Measurements from ENCODE around the gene FBLN7.
"Not testable (repeated sequence)": the region's sequence is repeated elsewhere in the genome, so short reads cannot be mapped to it uniquely, and the experiment has no call there.

The FBLN7 gene

GRCh38 chr2:112201696-112202430 is 63.7 kb downstream of the FBLN7 start:
- Histone ChIP-seq H3K9ac (ENCODE audit: low read length in 2 of 2) (no peak overlapping the region), H3K4me1 (ENCODE audit: control insufficient read depth, insufficient read depth, low read length) (no peaks in the 10 kb centered on the region), H3K27me3 (ENCODE audit: control insufficient read depth in 1 of 2, insufficient read depth in 2 of 2, low read length in 2 of 2) (no peaks in the 10 kb centered on the region), H3K36me3 (ENCODE audit: control insufficient read depth in 2 of 2, insufficient read depth in 2 of 2, low read length in 2 of 2) (no peaks in the 10 kb centered on the region), H3K4me3 (ENCODE audit: low read length in 2 of 2) (no peak overlapping the region), H3K9me3 (ENCODE audit: control insufficient read depth in 2 of 2, low read length in 2 of 2) (peaks cover 0 to 5% of the 10 kb centered on the region in 2 donors), H3K27ac (ENCODE audit: low read length) (no peak overlapping the region)

- Histone ChIP-seq H3K36me3 (ENCODE audit: control insufficient read depth in 2 of 2, insufficient read depth in 2 of 2, low read length in 2 of 2) (no peaks in the 10 kb centered on the region), H3K27ac (ENCODE audit: low read length) (no peak overlapping the region), H3K4me1 (ENCODE audit: control insufficient read depth, insufficient read depth, low read length) (no peaks in the 10 kb centered on the region), H3K9me3 (ENCODE audit: control insufficient read depth in 2 of 2, low read length in 2 of 2) (peaks cover 0 to 5% of the 10 kb centered on the region in 2 donors), H3K9ac (ENCODE audit: low read length in 2 of 2) (no peak overlapping the region), H3K27me3 (ENCODE audit: control insufficient read depth in 1 of 2, insufficient read depth in 2 of 2, low read length in 2 of 2) (no peaks in the 10 kb centered on the region), H3K4me3 (ENCODE audit: low read length in 2 of 2) (no peak overlapping the region)
These were observed 66.2 kb downstream of the FBLN7 start for GRCh38 chr2:112204411-112204810.

- not testable (repeated sequence) for H3K4me3 ChIP-seq (ENCODE audit: low read length in 2 of 2); H3K36me3 ChIP-seq (ENCODE audit: control insufficient read depth in 2 of 2, insufficient read depth in 2 of 2, low read length in 2 of 2); H3K9me3 ChIP-seq (ENCODE audit: control insufficient read depth in 2 of 2, low read length in 2 of 2)
These were observed 69.7 kb downstream of the FBLN7 start for GRCh38 chr2:112207905-112208304.

GRCh38 chr2:112216167-112216566 is 78.0 kb downstream of the FBLN7 start:
- no peak overlapping the region for H3K9ac ChIP-seq (ENCODE audit: low read length in 2 of 2)
- no peaks in the 10 kb centered on the region for H3K4me1 ChIP-seq (ENCODE audit: control insufficient read depth, insufficient read depth, low read length)
- H3K9me3 ChIP-seq (ENCODE audit: control insufficient read depth in 2 of 2, low read length in 2 of 2) = no peaks in the 10 kb centered on the region
- peaks cover 5 to 9% of the 10 kb centered on the region in 2 donors for H3K36me3 ChIP-seq (ENCODE audit: control insufficient read depth in 2 of 2, insufficient read depth in 2 of 2, low read length in 2 of 2)
- H3K27me3 ChIP-seq (ENCODE audit: control insufficient read depth in 1 of 2, insufficient read depth in 2 of 2, low read length in 2 of 2) = no peaks in the 10 kb centered on the region
- H3K4me3 ChIP-seq (ENCODE audit: low read length in 2 of 2) = no peak overlapping the region
- no peak overlapping the region for H3K27ac ChIP-seq (ENCODE audit: low read length)

More at GRCh38 chr2:112207905-112208304, 69.7 kb downstream of the FBLN7 start:
- H3K27ac ChIP-seq (ENCODE audit: low read length); H3K4me1 ChIP-seq (ENCODE audit: control insufficient read depth, insufficient read depth, low read length); H3K9ac ChIP-seq (ENCODE audit: low read length in 2 of 2); H3K27me3 ChIP-seq (ENCODE audit: control insufficient read depth in 1 of 2, insufficient read depth in 2 of 2, low read length in 2 of 2): not testable (repeated sequence)

- Histone ChIP-seq H3K36me3 (ENCODE audit: control insufficient read depth in 2 of 2, insufficient read depth in 2 of 2, low read length in 2 of 2) (peaks cover 5% of the 10 kb centered on the region in 2 donors), H3K27ac (ENCODE audit: low read length) (no peak overlapping the region), H3K9me3 (ENCODE audit: control insufficient read depth in 2 of 2, low read length in 2 of 2) (no peaks in the 10 kb centered on the region), H3K27me3 (ENCODE audit: control insufficient read depth in 1 of 2, insufficient read depth in 2 of 2, low read length in 2 of 2) (no peaks in the 10 kb centered on the region), H3K4me3 (ENCODE audit: low read length in 2 of 2) (no peak overlapping the region), H3K9ac (ENCODE audit: low read length in 2 of 2) (no peak overlapping the region), H3K4me1 (ENCODE audit: control insufficient read depth, insufficient read depth, low read length) (no peaks in the 10 kb centered on the region)
These were observed 79.7 kb downstream of the FBLN7 start for GRCh38 chr2:112217854-112218253.

GRCh38 chr2:112220186-112220585 is 82.0 kb downstream of the FBLN7 start:
- Histone ChIP-seq H3K9me3 (ENCODE audit: control insufficient read depth in 2 of 2, low read length in 2 of 2) (no peaks in the 10 kb centered on the region), H3K9ac (ENCODE audit: low read length in 2 of 2) (no peak overlapping the region), H3K36me3 (ENCODE audit: control insufficient read depth in 2 of 2, insufficient read depth in 2 of 2, low read length in 2 of 2) (peaks cover 5 to 10% of the 10 kb centered on the region in 2 donors), H3K27me3 (ENCODE audit: control insufficient read depth in 1 of 2, insufficient read depth in 2 of 2, low read length in 2 of 2) (no peaks in the 10 kb centered on the region), H3K27ac (ENCODE audit: low read length) (no peak overlapping the region), H3K4me3 (ENCODE audit: low read length in 2 of 2) (no peak overlapping the region), H3K4me1 (ENCODE audit: control insufficient read depth, insufficient read depth, low read length) (no peaks in the 10 kb centered on the region)

GRCh38 chr2:112220831-112221230 is 82.6 kb downstream of the FBLN7 start:
- H3K9me3 ChIP-seq (ENCODE audit: control insufficient read depth in 2 of 2, low read length in 2 of 2) = no peaks in the 10 kb centered on the region
- H3K4me1 ChIP-seq (ENCODE audit: control insufficient read depth, insufficient read depth, low read length) = no peaks in the 10 kb centered on the region
- H3K9ac ChIP-seq (ENCODE audit: low read length in 2 of 2) = no peak overlapping the region
- no peak overlapping the region for H3K4me3 ChIP-seq (ENCODE audit: low read length in 2 of 2)
- no peaks in the 10 kb centered on the region for H3K27me3 ChIP-seq (ENCODE audit: control insufficient read depth in 1 of 2, insufficient read depth in 2 of 2, low read length in 2 of 2)
- peaks cover 4 to 10% of the 10 kb centered on the region in 2 donors for H3K36me3 ChIP-seq (ENCODE audit: control insufficient read depth in 2 of 2, insufficient read depth in 2 of 2, low read length in 2 of 2)
- H3K27ac ChIP-seq (ENCODE audit: low read length) = no peak overlapping the region

- no peaks in the 10 kb centered on the region for H3K9me3 ChIP-seq (ENCODE audit: control insufficient read depth in 2 of 2, low read length in 2 of 2)
- H3K27me3 ChIP-seq (ENCODE audit: control insufficient read depth in 1 of 2, insufficient read depth in 2 of 2, low read length in 2 of 2) = no peaks in the 10 kb centered on the region
- H3K27ac ChIP-seq (ENCODE audit: low read length) = no peak overlapping the region
- no peaks in the 10 kb centered on the region for H3K4me1 ChIP-seq (ENCODE audit: control insufficient read depth, insufficient read depth, low read length)
- H3K4me3 ChIP-seq (ENCODE audit: low read length in 2 of 2) = no peak overlapping the region
- no peak overlapping the region for H3K9ac ChIP-seq (ENCODE audit: low read length in 2 of 2)
- H3K36me3 ChIP-seq (ENCODE audit: control insufficient read depth in 2 of 2, insufficient read depth in 2 of 2, low read length in 2 of 2) = peaks cover 0 to 7% of the 10 kb centered on the region in 2 donors
These were observed 91.2 kb downstream of the FBLN7 start for GRCh38 chr2:112229348-112229747.

GRCh38 chr2:112230371-112230770 is 92.2 kb downstream of the FBLN7 start:
- H3K27me3 ChIP-seq (ENCODE audit: control insufficient read depth in 1 of 2, insufficient read depth in 2 of 2, low read length in 2 of 2) = no peaks in the 10 kb centered on the region
- peaks cover 0 to 2% of the 10 kb centered on the region in 2 donors for H3K36me3 ChIP-seq (ENCODE audit: control insufficient read depth in 2 of 2, insufficient read depth in 2 of 2, low read length in 2 of 2)
- H3K9me3 ChIP-seq (ENCODE audit: control insufficient read depth in 2 of 2, low read length in 2 of 2) = no peaks in the 10 kb centered on the region
- no peak overlapping the region for H3K4me3 ChIP-seq (ENCODE audit: low read length in 2 of 2)
- H3K4me1 ChIP-seq (ENCODE audit: control insufficient read depth, insufficient read depth, low read length) = no peaks in the 10 kb centered on the region
- no peak overlapping the region for H3K9ac ChIP-seq (ENCODE audit: low read length in 2 of 2)
- no peak overlapping the region for H3K27ac ChIP-seq (ENCODE audit: low read length)

All from stomach smooth muscle (tissue), 2 donors.